Uterus (tissue), 4 donors: ENCODE measurements around the gene SNX18. TPM values are rescaled to one million over a fixed set of nuclear protein-coding genes. Genes with fewer than 3 reads are reported as not detected.

Source experiments
- DNase-seq, 2 donors: peaks; one replicate each; pipeline ENCODE4 v3.0.0-alpha.2; 2019 to 2020
- H3K27ac ChIP-seq, 2 donors: fragments of 200-600 bp; sonication (generic); 1 replicate in 1 of 2; 2 replicates in 1 of 2; pipeline ENCODE4 v1.5.1; 2016 to 2018
- H3K27me3 ChIP-seq, 2 donors: fragments of 200-600 bp; sonication (generic); one replicate each; pipeline ENCODE4 v1.5.1; 2018 to 2019; ENCODE audit warnings: control low read depth in 1 of 2
- H3K36me3 ChIP-seq, 2 donors: fragments of 200-600 bp; sonication (generic); one replicate each; pipeline ENCODE4 v1.5.1; 2019; ENCODE audit warnings: control low read depth in 1 of 2
- H3K4me1 ChIP-seq, 2 donors: fragments of 200-600 bp; sonication (generic); one replicate each; pipeline ENCODE4 v1.5.1; 2018 to 2019; ENCODE audit warnings: control low read depth in 1 of 2
- H3K4me3 ChIP-seq, 2 donors: fragments of 200-600 bp; sonication (generic); 1 replicate in 1 of 2; 2 replicates in 1 of 2; pipeline ENCODE4 v1.5.1; 2018 to 2019; ENCODE audit warnings: mild to moderate bottlenecking in 1 of 2
- H3K9me3 ChIP-seq, 2 donors: fragments of 200-600 bp; sonication (generic); one replicate each; pipeline ENCODE4 v1.5.1; 2019; ENCODE audit warnings: control low read depth in 1 of 2
- POLR2A ChIP-seq, 2 donors: fragments of 450-650 bp; IDR thresholded peaks; one replicate each; pipeline ENCODE4 v1.6.1; 2016; ENCODE audit warnings: antibody characterized with exemption in 2 of 2, mild to moderate bottlenecking in 1 of 2, moderate library complexity in 1 of 2
- intact Hi-C: fragments of 100-400 bp; cut with DNase I; formaldehyde crosslinking; loops from one replicate; pipeline ENCODE4 v1.15.1; 2023; ENCODE audit warnings: low total_unique reads
- total RNA-seq, 4 donors: library from RNA; depleted of rRNA in 3 of 4; stranded (reverse); fragments of >200 nt in 3 of 4; gene quantifications; one replicate each; pipeline versions ENCODE4 v1.1.0 to v1.2.4, GENCODE V29; 2014 to 2023
- TF ChIP-seq, protein P1 (sequence below), 4 experiments: fragments of 200-600 bp in 2 of 4; fragments of 450-650 bp in 2 of 4; sonication (generic) in 2 of 4; IDR thresholded peaks; one replicate each; pipeline ENCODE4 v1.5.1; 2016 to 2019; ENCODE audit warnings: antibody characterized with exemption in 4 of 4, mild to moderate bottlenecking in 2 of 4, moderate library complexity in 1 of 4
- donor health status: DM: yes; HTN: yes; CAD: no.

The SNX18 gene
- total RNA-seq, 4 donors from 2014 or later = 33.6 to 59.1 (median 51.2) TPM

DNA sequence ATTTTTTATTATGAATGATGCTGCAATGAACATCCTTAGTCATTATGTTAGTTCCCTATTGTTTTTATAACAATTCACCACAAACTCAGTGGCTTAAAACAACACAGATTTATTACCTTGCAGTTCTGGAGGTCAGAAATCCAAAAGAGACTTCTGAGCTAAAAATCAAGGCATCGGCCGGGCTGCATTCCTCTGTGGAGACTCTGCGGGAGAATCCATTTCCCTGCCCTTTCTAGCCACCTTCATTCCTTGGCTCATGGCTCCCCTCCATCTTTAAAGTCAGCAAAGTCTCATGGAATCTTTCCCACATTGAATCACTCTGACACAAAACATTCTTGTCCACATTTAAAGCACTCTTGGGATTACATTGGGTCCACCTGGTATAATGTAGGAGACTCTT lies 38.6 kb downstream of the SNX18 start:
- Histone ChIP-seq H3K27ac (no peak overlapping the region), H3K4me1 (no peaks in the 10 kb centered on the region), H3K4me3 (no peak overlapping the region), H3K36me3 (no peaks in the 10 kb centered on the region), H3K9me3 (no peaks in the 10 kb centered on the region), H3K27me3 (no peaks in the 10 kb centered on the region)
- no peak for DNase-seq
- no peak for TF ChIP-seq POLR2A (IDR thresholded peaks at IDR 0.05)
- TF ChIP-seq, protein P1, sequence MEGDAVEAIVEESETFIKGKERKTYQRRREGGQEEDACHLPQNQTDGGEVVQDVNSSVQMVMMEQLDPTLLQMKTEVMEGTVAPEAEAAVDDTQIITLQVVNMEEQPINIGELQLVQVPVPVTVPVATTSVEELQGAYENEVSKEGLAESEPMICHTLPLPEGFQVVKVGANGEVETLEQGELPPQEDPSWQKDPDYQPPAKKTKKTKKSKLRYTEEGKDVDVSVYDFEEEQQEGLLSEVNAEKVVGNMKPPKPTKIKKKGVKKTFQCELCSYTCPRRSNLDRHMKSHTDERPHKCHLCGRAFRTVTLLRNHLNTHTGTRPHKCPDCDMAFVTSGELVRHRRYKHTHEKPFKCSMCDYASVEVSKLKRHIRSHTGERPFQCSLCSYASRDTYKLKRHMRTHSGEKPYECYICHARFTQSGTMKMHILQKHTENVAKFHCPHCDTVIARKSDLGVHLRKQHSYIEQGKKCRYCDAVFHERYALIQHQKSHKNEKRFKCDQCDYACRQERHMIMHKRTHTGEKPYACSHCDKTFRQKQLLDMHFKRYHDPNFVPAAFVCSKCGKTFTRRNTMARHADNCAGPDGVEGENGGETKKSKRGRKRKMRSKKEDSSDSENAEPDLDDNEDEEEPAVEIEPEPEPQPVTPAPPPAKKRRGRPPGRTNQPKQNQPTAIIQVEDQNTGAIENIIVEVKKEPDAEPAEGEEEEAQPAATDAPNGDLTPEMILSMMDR (IDR thresholded peaks at IDR 0.05) = no peak
- intact Hi-C loops = no loop called here

DNA sequence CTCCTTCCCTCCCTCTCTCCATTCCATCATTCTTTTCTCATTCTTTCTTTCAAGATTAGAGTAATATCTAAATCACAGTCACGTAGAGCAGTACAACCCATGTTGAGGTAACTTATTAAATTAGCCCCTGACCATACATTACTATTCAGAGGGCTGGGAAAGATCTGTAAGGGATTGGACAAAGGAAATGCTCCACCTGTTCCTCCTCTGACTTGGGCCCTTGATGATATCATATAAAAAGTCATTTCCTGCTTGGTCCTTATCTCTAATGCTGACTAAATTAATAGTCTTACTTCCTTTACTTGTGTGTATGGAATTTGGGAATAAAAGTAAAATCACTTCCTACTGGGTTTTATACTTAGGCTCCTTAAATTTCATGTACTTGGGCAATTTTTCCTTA lies 40.8 kb downstream of the SNX18 start:
- no peaks in the 10 kb centered on the region for H3K9me3 ChIP-seq
- DNase-seq = no peak
- no peaks in the 10 kb centered on the region for H3K36me3 ChIP-seq
- H3K27me3 ChIP-seq = no peaks in the 10 kb centered on the region
- TF ChIP-seq, protein P1 (IDR thresholded peaks at IDR 0.05) = no peak
- TF ChIP-seq POLR2A (IDR thresholded peaks at IDR 0.05) = no peak
- H3K27ac ChIP-seq = no peak overlapping the region
- H3K4me3 ChIP-seq = no peak overlapping the region
- intact Hi-C loops = no loop called here
- no peaks in the 10 kb centered on the region for H3K4me1 ChIP-seq

DNA sequence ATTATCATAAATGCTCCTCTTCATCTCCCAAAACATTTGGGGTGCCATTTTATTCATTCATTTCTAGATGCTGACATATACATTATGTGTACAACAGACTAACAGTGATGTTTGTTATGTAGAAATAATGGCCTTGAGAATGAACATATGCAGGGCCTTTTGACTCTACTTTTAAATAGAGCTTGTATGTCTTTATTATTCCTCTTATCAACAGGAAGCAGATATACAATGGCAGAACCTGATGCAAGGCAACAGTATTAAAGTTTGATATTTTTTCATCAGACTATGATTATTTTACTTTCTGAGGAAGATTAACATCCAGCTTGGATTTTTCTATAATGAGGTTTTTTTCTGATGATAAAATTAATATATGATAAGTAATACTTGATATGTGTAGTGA lies 44.1 kb downstream of the SNX18 start:
- H3K36me3 ChIP-seq = no peaks in the 10 kb centered on the region
- intact Hi-C loops = no loop called here
- H3K27me3 ChIP-seq = no peaks in the 10 kb centered on the region

DNA sequence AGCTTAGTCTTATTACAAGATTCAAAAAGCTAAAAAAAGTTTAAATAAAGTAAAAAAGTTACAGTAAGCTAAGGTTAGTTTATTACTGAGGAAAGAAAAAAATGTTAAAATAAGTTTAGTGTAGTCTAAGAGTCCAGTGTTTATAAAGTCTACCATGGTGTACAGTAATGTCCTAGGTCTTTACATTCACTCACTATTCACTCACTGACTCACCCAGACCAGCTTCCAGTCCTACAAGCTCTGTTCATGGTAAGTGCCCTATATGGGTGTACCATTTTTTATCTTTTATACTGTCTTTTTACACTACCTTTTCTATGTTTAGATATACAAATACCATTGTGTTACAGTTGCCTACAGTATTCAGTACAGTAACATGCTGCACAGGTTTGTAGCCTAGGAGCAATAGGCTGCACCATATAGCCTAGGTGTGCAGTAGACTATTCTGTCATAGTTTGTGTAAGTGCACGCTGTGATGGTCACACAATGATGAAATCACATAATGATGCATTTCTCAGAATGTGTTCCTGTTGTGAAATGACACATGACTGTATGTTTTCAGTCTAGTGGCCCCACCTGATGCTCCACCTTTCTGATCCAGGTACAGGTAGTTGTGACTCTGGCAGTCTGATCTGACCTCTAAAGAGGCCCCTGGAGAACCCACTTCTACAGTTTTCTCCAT lies 45.7 kb downstream of the SNX18 start:
- Histone ChIP-seq H3K27me3 (no peaks in the 10 kb centered on the region), H3K27ac (no peak overlapping the region), H3K36me3 (no peaks in the 10 kb centered on the region), H3K4me1 (no peaks in the 10 kb centered on the region), H3K9me3 (no peaks in the 10 kb centered on the region), H3K4me3 (no peak overlapping the region)
- DNase-seq = no peak
- intact Hi-C loops = no loop called here
- TF ChIP-seq, protein P1 (IDR thresholded peaks at IDR 0.05) = no peak
- TF ChIP-seq POLR2A (IDR thresholded peaks at IDR 0.05) = no peak

More for the DNA sequence above, 44.1 kb downstream of the SNX18 start:
- Histone ChIP-seq H3K27ac (no peak overlapping the region), H3K4me3 (no peak overlapping the region), H3K9me3 (no peaks in the 10 kb centered on the region), H3K4me1 (no peaks in the 10 kb centered on the region)
- no peak for DNase-seq
- TF ChIP-seq POLR2A (IDR thresholded peaks at IDR 0.05) = no peak
- TF ChIP-seq, protein P1 (IDR thresholded peaks at IDR 0.05) = no peak

DNA sequence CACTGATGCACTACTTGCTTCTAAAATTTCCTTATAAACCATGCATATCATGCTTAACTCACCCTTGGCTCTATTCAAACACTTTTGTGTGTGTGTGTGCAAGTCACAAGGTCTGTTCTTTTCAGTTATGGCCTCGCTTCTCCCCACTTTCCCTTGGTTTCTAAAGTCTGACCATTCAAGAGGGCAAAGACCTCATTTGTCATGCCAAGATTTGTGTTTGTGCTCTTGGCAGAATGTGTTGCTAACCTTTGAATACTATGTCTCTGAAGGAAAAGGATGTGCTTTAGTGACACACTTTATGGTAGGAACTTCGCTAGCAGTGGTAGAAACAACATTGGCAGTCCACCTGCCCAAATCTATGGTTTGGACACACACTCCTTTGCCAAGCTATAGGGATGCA lies 50.4 kb downstream of the SNX18 start:
- Histone ChIP-seq H3K36me3 (no peaks in the 10 kb centered on the region), H3K4me3 (no peak overlapping the region), H3K4me1 (peaks cover 0 to 10% of the 10 kb centered on the region in 2 donors), H3K27ac (no peak overlapping the region), H3K27me3 (no peaks in the 10 kb centered on the region), H3K9me3 (no peaks in the 10 kb centered on the region)
- intact Hi-C loops = no loop called here
- DNase-seq = no peak
- no peak for TF ChIP-seq POLR2A (IDR thresholded peaks at IDR 0.05)
- TF ChIP-seq, protein P1 (IDR thresholded peaks at IDR 0.05) = no peak
